ENCODE measurements around the gene CD177.
"Not testable (repeated sequence)": the region's sequence is repeated elsewhere in the genome, so short reads cannot be mapped to it uniquely, and the experiment has no call there.

GRCh38 chr19:43383759-43384158, 30.3 kb downstream of the CD177 start:
- TF ChIP-seq POLR2A (IDR thresholded peaks at IDR 0.05; ENCODE audit: low read length); GATA1 (IDR thresholded peaks at IDR 0.05; ENCODE audit: low read depth, low read length): not testable (repeated sequence)
